GM21717 (cell line): ENCODE results near the gene LDB3.

ENCODE experiments used
- ATAC-seq: cut with Tn5 transposase; IDR thresholded peaks from one replicate; pipeline ENCODE4 v1.9.1; 2021; ENCODE audit warnings: mild to moderate bottlenecking, moderate library complexity; ENCODE audit not compliant: unreplicated experiment

Gene LDB3

DNA sequence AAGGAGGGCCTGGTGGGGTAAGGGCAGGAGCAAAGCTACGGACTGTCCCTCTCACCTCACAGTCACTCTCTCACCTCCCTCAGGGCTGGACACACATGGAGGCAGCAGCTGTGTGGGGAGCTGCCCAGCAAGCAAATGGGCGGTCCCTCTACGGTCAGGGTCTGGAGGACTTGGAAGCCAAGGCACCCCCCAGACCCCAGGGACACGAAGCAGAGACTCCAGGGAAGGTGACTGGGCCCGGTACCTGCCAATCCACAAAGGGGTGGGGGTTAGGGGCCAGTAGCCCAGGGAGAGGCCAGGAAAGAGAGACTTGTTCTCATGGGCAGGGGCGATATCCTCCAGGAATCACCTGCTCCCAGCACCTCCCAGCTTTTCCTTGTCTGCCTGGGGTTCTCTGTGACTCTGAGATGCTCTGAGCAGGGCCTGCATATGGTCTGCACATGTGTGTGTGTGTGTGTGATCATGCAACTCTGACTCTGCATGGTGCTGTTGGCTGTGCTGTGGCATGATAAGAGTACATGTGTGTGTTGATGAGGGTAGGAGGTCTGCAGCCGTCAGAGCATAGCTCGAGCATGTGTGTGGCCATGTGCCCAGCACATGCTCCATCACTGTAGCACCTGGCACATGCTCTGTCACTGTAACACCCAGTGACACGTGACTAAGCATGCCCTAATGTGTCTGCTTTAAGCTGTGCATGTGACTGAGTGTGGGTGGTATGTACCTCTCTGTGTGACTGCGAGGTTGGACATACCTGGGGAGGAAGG lies 4.6 kb upstream of the LDB3 start:
- no peak for ATAC-seq

- ATAC-seq, result no peak
Measured at GRCh38 chr10:86664341-86665217, 3.7 kb upstream of the LDB3 start.

- no peak for ATAC-seq
Measured at GRCh38 chr10:86665218-86665607, 3.1 kb upstream of the LDB3 start.

DNA sequence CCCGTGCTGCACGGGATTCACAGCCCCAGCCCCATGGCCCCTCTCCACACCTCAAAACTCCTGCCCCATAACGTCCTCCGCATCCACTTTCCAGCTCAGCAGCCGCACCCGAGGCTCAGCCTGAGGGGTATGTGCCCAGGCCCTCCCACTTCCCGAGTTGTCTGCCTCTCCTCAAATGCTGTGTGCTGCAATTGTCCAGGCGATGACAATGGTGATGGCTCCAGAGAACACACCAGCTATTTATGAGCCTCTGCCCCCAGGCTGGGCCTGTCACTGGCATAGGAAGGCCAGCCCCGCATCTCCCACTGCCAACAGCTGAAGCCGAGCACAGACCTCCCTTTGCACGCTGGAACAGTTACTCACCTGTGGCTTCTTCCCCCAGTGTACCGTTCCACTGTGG lies 2.4 kb upstream of the LDB3 start:
- no peak for ATAC-seq

GRCh38 chr10:86666538-86666937 lies 1.8 kb upstream of the LDB3 start:
- ATAC-seq, result no peak

GRCh38 chr10:86667421-86668181 lies 710 bp upstream of the LDB3 start:
- no peak for ATAC-seq

GRCh38 chr10:86670290-86670811 lies 2.0 kb downstream of the LDB3 start:
- ATAC-seq, result no peak

- ATAC-seq, result no peak
Measured at GRCh38 chr10:86670876-86671275, 2.6 kb downstream of the LDB3 start.

- ATAC-seq, result no peak
Measured at GRCh38 chr10:86671419-86671818, 3.1 kb downstream of the LDB3 start.

GRCh38 chr10:86671985-86672710 lies 3.8 kb downstream of the LDB3 start:
- ATAC-seq, result no peak

- ATAC-seq, result no peak
Measured at GRCh38 chr10:86673216-86673826, 5.0 kb downstream of the LDB3 start.

- no peak for ATAC-seq
Measured at GRCh38 chr10:86673827-86674581, 5.7 kb downstream of the LDB3 start.

DNA sequence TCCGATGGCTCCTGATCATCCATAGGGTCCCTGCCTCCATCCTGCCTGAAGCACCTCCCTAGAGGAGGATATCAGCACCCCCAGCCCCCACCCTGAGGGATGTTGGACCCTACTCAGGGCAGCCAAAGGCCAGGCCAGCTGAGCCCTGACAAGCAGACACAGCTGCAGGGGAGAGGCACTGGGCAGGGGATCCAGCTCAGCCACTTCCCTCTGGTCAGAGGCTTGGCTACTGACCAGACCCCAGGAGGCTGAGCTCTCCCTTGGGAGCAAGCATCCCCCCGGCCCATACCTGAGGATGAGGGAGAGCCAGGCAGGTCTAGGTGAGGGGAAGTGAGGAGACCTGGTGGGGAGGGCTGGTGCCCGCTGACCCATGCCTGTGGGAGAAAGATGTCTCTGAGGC lies 6.6 kb downstream of the LDB3 start:
- ATAC-seq, result no peak

DNA sequence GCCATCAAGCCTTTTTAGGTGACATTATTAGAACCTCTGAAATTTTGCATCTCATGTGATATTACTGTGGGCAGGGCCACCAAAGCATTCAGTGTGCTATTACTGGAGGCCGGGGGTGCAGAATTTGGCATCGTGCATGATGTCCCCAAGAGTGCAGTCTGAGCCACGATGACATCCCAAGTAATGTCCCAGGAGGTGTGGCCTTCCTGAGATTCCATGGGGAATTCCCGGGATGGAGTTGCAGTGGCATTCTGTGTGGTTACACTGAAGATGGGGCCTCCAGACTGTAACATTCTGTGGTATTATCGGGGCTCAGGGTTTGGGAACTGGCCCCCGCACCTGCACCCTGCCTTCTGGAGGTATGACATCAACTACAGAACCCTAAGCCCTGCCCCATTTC lies 9.1 kb downstream of the LDB3 start:
- no peak for ATAC-seq

DNA sequence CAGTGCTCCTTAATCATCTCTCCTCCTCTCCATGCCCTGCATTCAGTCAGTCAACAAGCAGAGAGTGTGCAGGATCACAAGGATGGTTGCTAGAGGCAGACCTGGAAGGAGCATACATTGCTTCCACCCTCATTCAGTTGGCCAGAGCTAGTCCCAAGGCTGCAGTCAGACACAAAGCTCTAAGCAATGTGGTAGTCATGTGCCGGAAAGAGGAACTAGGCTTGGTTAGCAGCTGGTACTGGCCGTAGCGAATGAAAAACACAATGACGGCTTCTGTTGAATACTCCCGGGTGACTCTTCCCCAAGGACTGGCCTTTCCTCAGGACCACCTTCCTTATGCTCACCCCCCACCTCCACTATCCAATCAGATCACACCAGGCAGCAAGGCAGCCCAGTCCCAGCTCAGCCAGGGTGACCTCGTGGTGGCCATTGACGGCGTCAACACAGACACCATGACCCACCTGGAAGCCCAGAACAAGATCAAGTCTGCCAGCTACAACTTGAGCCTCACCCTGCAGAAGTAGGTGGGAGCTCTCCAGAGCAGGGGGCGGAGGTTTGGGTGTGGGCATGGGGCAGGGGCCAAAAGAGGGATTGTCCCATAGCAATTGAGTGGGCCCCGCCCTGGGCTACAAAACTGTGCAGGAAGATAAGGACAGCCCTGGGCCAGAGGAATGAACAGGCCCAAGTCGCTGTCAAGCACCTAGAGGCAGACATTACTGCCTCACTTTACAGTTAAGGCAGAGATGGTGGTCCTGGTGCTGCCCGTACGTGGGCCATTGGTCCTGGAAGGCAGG lies 10.9 kb downstream of the LDB3 start:
- ATAC-seq, result no peak

GRCh38 chr10:86681047-86681446 lies 12.7 kb downstream of the LDB3 start:
- no peak for ATAC-seq

GRCh38 chr10:86681722-86682386 lies 13.5 kb downstream of the LDB3 start:
- no peak for ATAC-seq

GRCh38 chr10:86682675-86683074 lies 14.4 kb downstream of the LDB3 start:
- ATAC-seq, result no peak
